Effector memory CD4-positive, alpha-beta T cell (primary cell): ENCODE data around the gene XRN2.

Source experiments
- DNase-seq, 3 donors: peaks; one replicate each; pipeline ENCODE4 v3.0.0-alpha.2; 2020
- H3K27ac ChIP-seq: 2 replicates; pipeline ENCODE4 v1.7.0; 2013; ENCODE audit warnings: mild to moderate bottlenecking, low read length, moderate library complexity; ENCODE audit not compliant: insufficient read depth, poor library complexity, severe bottlenecking
- H3K27me3 ChIP-seq: replicated peaks from 2 replicates; pipeline ENCODE4 v1.7.0; 2013; ENCODE audit warnings: mild to moderate bottlenecking, low read length; ENCODE audit not compliant: insufficient read depth, control insufficient read depth, poor library complexity, severe bottlenecking
- H3K36me3 ChIP-seq: 2 replicates; pipeline ENCODE4 v1.7.0; 2013; ENCODE audit warnings: mild to moderate bottlenecking, low read length, moderate library complexity; ENCODE audit not compliant: control insufficient read depth, insufficient read depth
- H3K4me1 ChIP-seq: 2 replicates; pipeline ENCODE4 v1.7.0; 2013; ENCODE audit warnings: low read length, mild to moderate bottlenecking; ENCODE audit not compliant: control insufficient read depth, insufficient read depth, poor library complexity, severe bottlenecking
- H3K4me3 ChIP-seq: 2 replicates; pipeline ENCODE4 v1.7.0; 2013; ENCODE audit warnings: low read length, low read depth, mild to moderate bottlenecking; ENCODE audit not compliant: insufficient read depth, poor library complexity, severe bottlenecking
- H3K9me3 ChIP-seq: 2 replicates; pipeline ENCODE4 v1.7.0; 2013; ENCODE audit warnings: mild to moderate bottlenecking, low read length, moderate library complexity; ENCODE audit not compliant: control insufficient read depth

Gene XRN2

GRCh38 chr20:21393816-21394519 lies 90.8 kb downstream of the XRN2 start:
- Histone ChIP-seq H3K9me3 (no peaks in the 10 kb centered on the region), H3K27ac (no peak overlapping the region), H3K4me3 (no peak overlapping the region), H3K36me3 (peaks cover 3% of the 10 kb centered on the region), H3K4me1 (peaks cover 17% of the 10 kb centered on the region), H3K27me3 (peaks cover 70% of the 10 kb centered on the region)
- no peak for DNase-seq

- H3K27ac ChIP-seq: no peak overlapping the region
- no peaks in the 10 kb centered on the region for H3K36me3 ChIP-seq
- no peaks in the 10 kb centered on the region for H3K9me3 ChIP-seq
- peaks cover 17% of the 10 kb centered on the region for H3K4me1 ChIP-seq
- no peak for DNase-seq
- peaks cover 72% of the 10 kb centered on the region for H3K27me3 ChIP-seq
- no peak overlapping the region for H3K4me3 ChIP-seq
These were observed 91.4 kb downstream of the XRN2 start for GRCh38 chr20:21394551-21394950.

- Histone ChIP-seq H3K36me3 (no peaks in the 10 kb centered on the region), H3K4me1 (peaks cover 17% of the 10 kb centered on the region), H3K27ac (no peak overlapping the region), H3K9me3 (no peaks in the 10 kb centered on the region), H3K27me3 (peaks cover 73% of the 10 kb centered on the region), H3K4me3 (no peak overlapping the region)
- DNase-seq: no peak
These were observed 92.0 kb downstream of the XRN2 start for GRCh38 chr20:21395051-21395665.

- peaks cover 17% of the 10 kb centered on the region for H3K4me1 ChIP-seq
- H3K36me3 ChIP-seq: no peaks in the 10 kb centered on the region
- DNase-seq: peak in 2 of 3 donors; percentile 21 to 38
- H3K4me3 ChIP-seq: no peak overlapping the region
- H3K27me3 ChIP-seq: peaks cover 78% of the 10 kb centered on the region
- H3K9me3 ChIP-seq: no peaks in the 10 kb centered on the region
- H3K27ac ChIP-seq: no peak overlapping the region
These were observed 92.8 kb downstream of the XRN2 start for GRCh38 chr20:21395666-21396598.

- Histone ChIP-seq H3K36me3 (no peaks in the 10 kb centered on the region), H3K4me1 (peaks cover 17% of the 10 kb centered on the region), H3K9me3 (no peaks in the 10 kb centered on the region), H3K4me3 (no peak overlapping the region), H3K27me3 (peaks cover 73% of the 10 kb centered on the region), H3K27ac (no peak overlapping the region)
- DNase-seq: no peak
These were observed 93.6 kb downstream of the XRN2 start for GRCh38 chr20:21396599-21397340.

- Histone ChIP-seq H3K4me3 (no peak within 1 kb of the TSS), H3K4me1 (peaks cover 17% of the 10 kb centered on the region), H3K27ac (no peak within 1 kb of the TSS), H3K27me3 (peaks cover 70% of the 10 kb centered on the region), H3K36me3 (no peaks in the 10 kb centered on the region), H3K9me3 (no peaks in the 10 kb centered on the region)
- no peak for DNase-seq
These were observed 94.4 kb downstream of the XRN2 start, which contains the start of gene NKX2-4 for GRCh38 chr20:21397341-21398108. Gene NKX2-4, minus strand, starts transcription at chr20:21397526. Its CDS starts 127 bp downstream, at chr20:21397399.

GRCh38 chr20:21398109-21399004 lies 95.2 kb downstream of the XRN2 start:
- Histone ChIP-seq H3K27me3 (peaks cover 66% of the 10 kb centered on the region), H3K36me3 (no peaks in the 10 kb centered on the region), H3K27ac (no peak overlapping the region), H3K4me1 (peaks cover 17% of the 10 kb centered on the region), H3K9me3 (no peaks in the 10 kb centered on the region), H3K4me3 (no peak overlapping the region)
- DNase-seq: no peak

GRCh38 chr20:21399005-21399475 lies 95.9 kb downstream of the XRN2 start:
- no peaks in the 10 kb centered on the region for H3K36me3 ChIP-seq
- peaks cover 17% of the 10 kb centered on the region for H3K4me1 ChIP-seq
- H3K27me3 ChIP-seq: peaks cover 60% of the 10 kb centered on the region
- no peak for DNase-seq
- H3K27ac ChIP-seq: no peak overlapping the region
- no peaks in the 10 kb centered on the region for H3K9me3 ChIP-seq
- no peak overlapping the region for H3K4me3 ChIP-seq
